ENCODE measurements around the gene PDCD10.

Gene PDCD10

GRCh38 chr3:167673221-167673620, 61.5 kb downstream of the PDCD10 start:
- Mint-ChIP-seq H3K36me3 (ENCODE audit: low read depth) (peaks cover 55% of the 10 kb centered on the region), H3K4me3 (no peak overlapping the region), H3K27me3 (no peaks in the 10 kb centered on the region), H3K4me1 (no peaks in the 10 kb centered on the region), H3K9me3 (peaks cover 38% of the 10 kb centered on the region), H3K27ac (no peak overlapping the region)
- ATAC-seq (no peak), DNase-seq (no peak)

GRCh38 chr3:167671878-167672427, 62.7 kb downstream of the PDCD10 start:
- H3K4me1 Mint-ChIP-seq: no peaks in the 10 kb centered on the region
- no peak for ATAC-seq
- H3K9me3 Mint-ChIP-seq: peaks cover 31% of the 10 kb centered on the region
- H3K27ac Mint-ChIP-seq: no peak overlapping the region
- no peak overlapping the region for H3K4me3 Mint-ChIP-seq
- H3K27me3 Mint-ChIP-seq: no peaks in the 10 kb centered on the region
- peaks cover 45% of the 10 kb centered on the region for H3K36me3 Mint-ChIP-seq (ENCODE audit: low read depth)
- DNase-seq: no peak

GRCh38 chr3:167669699-167670098, 65.0 kb downstream of the PDCD10 start:
- H3K27ac Mint-ChIP-seq: no peak overlapping the region
- no peaks in the 10 kb centered on the region for H3K27me3 Mint-ChIP-seq
- peaks cover 14% of the 10 kb centered on the region for H3K9me3 Mint-ChIP-seq
- ATAC-seq (no peak), DNase-seq (no peak)
- H3K4me1 Mint-ChIP-seq: no peaks in the 10 kb centered on the region
- no peak overlapping the region for H3K4me3 Mint-ChIP-seq
- peaks cover 26% of the 10 kb centered on the region for H3K36me3 Mint-ChIP-seq (ENCODE audit: low read depth)

GRCh38 chr3:167668651-167669050, 66.0 kb downstream of the PDCD10 start:
- no peak overlapping the region for H3K4me3 Mint-ChIP-seq
- no peaks in the 10 kb centered on the region for H3K27me3 Mint-ChIP-seq
- no peak overlapping the region for H3K27ac Mint-ChIP-seq
- ATAC-seq (no peak), DNase-seq (no peak)
- no peaks in the 10 kb centered on the region for H3K4me1 Mint-ChIP-seq
- peaks cover 10% of the 10 kb centered on the region for H3K9me3 Mint-ChIP-seq
- peaks cover 16% of the 10 kb centered on the region for H3K36me3 Mint-ChIP-seq (ENCODE audit: low read depth)

GRCh38 chr3:167666563-167666962, 68.1 kb downstream of the PDCD10 start:
- no peak overlapping the region for H3K4me3 Mint-ChIP-seq
- DNase-seq: no peak
- peaks cover 10% of the 10 kb centered on the region for H3K9me3 Mint-ChIP-seq
- ATAC-seq: no peak
- no peaks in the 10 kb centered on the region for H3K27me3 Mint-ChIP-seq
- H3K36me3 Mint-ChIP-seq (ENCODE audit: low read depth): peaks cover 5% of the 10 kb centered on the region
- H3K4me1 Mint-ChIP-seq: no peaks in the 10 kb centered on the region
- H3K27ac Mint-ChIP-seq: no peak overlapping the region

- DNase-seq: no peak
- H3K4me3 Mint-ChIP-seq: no peak overlapping the region
- peaks cover 3% of the 10 kb centered on the region for H3K36me3 Mint-ChIP-seq (ENCODE audit: low read depth)
- ATAC-seq: no peak
- H3K4me1 Mint-ChIP-seq: no peaks in the 10 kb centered on the region
- H3K9me3 Mint-ChIP-seq: peaks cover 10% of the 10 kb centered on the region
- H3K27me3 Mint-ChIP-seq: no peaks in the 10 kb centered on the region
- no peak overlapping the region for H3K27ac Mint-ChIP-seq
Observed at GRCh38 chr3:167662919-167663400, 71.7 kb downstream of the PDCD10 start.

- DNase-seq (no peak), ATAC-seq (no peak)
- no peaks in the 10 kb centered on the region for H3K9me3 Mint-ChIP-seq
- H3K4me1 Mint-ChIP-seq: peaks cover 4% of the 10 kb centered on the region
- H3K36me3 Mint-ChIP-seq (ENCODE audit: low read depth): no peaks in the 10 kb centered on the region
- no peaks in the 10 kb centered on the region for H3K27me3 Mint-ChIP-seq
- H3K4me3 Mint-ChIP-seq: no peak overlapping the region
- no peak overlapping the region for H3K27ac Mint-ChIP-seq
Observed at GRCh38 chr3:167657684-167658225, 76.9 kb downstream of the PDCD10 start.

- Mint-ChIP-seq H3K27ac (no peak overlapping the region), H3K27me3 (no peaks in the 10 kb centered on the region), H3K9me3 (no peaks in the 10 kb centered on the region), H3K36me3 (ENCODE audit: low read depth) (no peaks in the 10 kb centered on the region), H3K4me3 (no peak overlapping the region), H3K4me1 (peaks cover 4% of the 10 kb centered on the region)
- DNase-seq: no peak
- ATAC-seq: no peak
Observed at GRCh38 chr3:167656821-167657220, 77.9 kb downstream of the PDCD10 start.

GRCh38 chr3:167653760-167654159, 80.9 kb downstream of the PDCD10 start, which contains the start of gene WDR49:
WDR49 (minus strand) TSS chr3:167653942; CDS start chr3:167653425, 517 bp downstream.
- H3K27me3 Mint-ChIP-seq: no peaks in the 10 kb centered on the region
- peaks cover 12% of the 10 kb centered on the region for H3K4me1 Mint-ChIP-seq
- no peak for DNase-seq
- no peaks in the 10 kb centered on the region for H3K36me3 Mint-ChIP-seq (ENCODE audit: low read depth)
- H3K27ac Mint-ChIP-seq: no peak within 1 kb of the TSS
- no peak within 1 kb of the TSS for H3K4me3 Mint-ChIP-seq
- no peak for ATAC-seq
- no peaks in the 10 kb centered on the region for H3K9me3 Mint-ChIP-seq

- H3K36me3 Mint-ChIP-seq (ENCODE audit: low read depth): no peaks in the 10 kb centered on the region
- no peak overlapping the region for H3K27ac Mint-ChIP-seq
- peaks cover 12% of the 10 kb centered on the region for H3K4me1 Mint-ChIP-seq
- H3K9me3 Mint-ChIP-seq: no peaks in the 10 kb centered on the region
- no peak overlapping the region for H3K4me3 Mint-ChIP-seq
- DNase-seq (no peak), ATAC-seq (no peak)
- no peaks in the 10 kb centered on the region for H3K27me3 Mint-ChIP-seq
Observed at GRCh38 chr3:167653155-167653554, 81.5 kb downstream of the PDCD10 start.

- no peak for DNase-seq
- H3K9me3 Mint-ChIP-seq: no peaks in the 10 kb centered on the region
- peaks cover 12% of the 10 kb centered on the region for H3K4me1 Mint-ChIP-seq
- H3K36me3 Mint-ChIP-seq (ENCODE audit: low read depth): no peaks in the 10 kb centered on the region
- no peak overlapping the region for H3K27ac Mint-ChIP-seq
- H3K27me3 Mint-ChIP-seq: no peaks in the 10 kb centered on the region
- H3K4me3 Mint-ChIP-seq: no peak overlapping the region
- no peak for ATAC-seq
Observed at GRCh38 chr3:167651826-167652225, 82.9 kb downstream of the PDCD10 start.

- H3K36me3 Mint-ChIP-seq (ENCODE audit: low read depth): peaks cover 3% of the 10 kb centered on the region
- ATAC-seq (no peak), DNase-seq (no peak)
- no peak overlapping the region for H3K4me3 Mint-ChIP-seq
- H3K4me1 Mint-ChIP-seq: peaks cover 12% of the 10 kb centered on the region
- H3K27me3 Mint-ChIP-seq: no peaks in the 10 kb centered on the region
- peaks cover 5% of the 10 kb centered on the region for H3K9me3 Mint-ChIP-seq
- no peak overlapping the region for H3K27ac Mint-ChIP-seq
Observed at GRCh38 chr3:167650459-167650858, 84.2 kb downstream of the PDCD10 start.

- peaks cover 4% of the 10 kb centered on the region for H3K36me3 Mint-ChIP-seq (ENCODE audit: low read depth)
- peaks cover 9% of the 10 kb centered on the region for H3K9me3 Mint-ChIP-seq
- ATAC-seq (no peak), DNase-seq (no peak)
- H3K27me3 Mint-ChIP-seq: no peaks in the 10 kb centered on the region
- H3K4me3 Mint-ChIP-seq: no peak overlapping the region
- H3K4me1 Mint-ChIP-seq: peaks cover 12% of the 10 kb centered on the region
- H3K27ac Mint-ChIP-seq: no peak overlapping the region
Observed at GRCh38 chr3:167649746-167650145, 84.9 kb downstream of the PDCD10 start.

- DNase-seq (no peak), ATAC-seq (no peak)
- Mint-ChIP-seq H3K9me3 (peaks cover 14% of the 10 kb centered on the region), H3K4me1 (no peaks in the 10 kb centered on the region), H3K27me3 (no peaks in the 10 kb centered on the region), H3K27ac (no peak overlapping the region), H3K4me3 (no peak overlapping the region), H3K36me3 (ENCODE audit: low read depth) (peaks cover 4% of the 10 kb centered on the region)
Observed at GRCh38 chr3:167644611-167645010, 90.1 kb downstream of the PDCD10 start.

All from activated naive CD8-positive, alpha-beta T cell treated with anti-CD3 and anti-CD28 coated beads, Interleukin-2, amount 50 U/mL, for 24 hours (primary cell).